ENCODE data around the gene JAK2. TPM values are rescaled to one million over a fixed set of nuclear protein-coding genes. Genes with fewer than 3 reads are reported as not detected.

JAK2 gene
- total RNA-seq, 2 donors from 2014 or later, result 8.6 to 13.9 TPM

DNA sequence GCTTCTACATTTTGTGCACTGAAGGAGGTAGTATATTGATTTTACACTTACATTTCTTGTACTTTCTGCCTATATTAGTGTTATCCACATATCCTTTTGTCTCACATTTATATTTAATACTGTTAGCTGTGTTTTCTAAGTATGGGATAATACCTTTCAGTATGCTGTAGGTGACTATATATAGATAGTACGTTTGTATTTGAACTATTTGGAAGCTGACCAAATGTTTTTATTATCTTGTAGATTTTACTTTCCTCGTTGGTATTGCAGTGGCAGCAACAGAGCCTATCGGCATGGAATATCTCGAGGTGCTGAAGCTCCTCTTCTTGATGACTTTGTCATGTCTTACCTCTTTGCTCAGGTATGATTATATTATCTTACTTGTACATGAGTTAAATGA is 59.1 kb downstream of the JAK2 start:
- Histone ChIP-seq H3K4me1 (replicated peaks) (no peaks in the 10 kb centered on the region), H3K9me3 (no peaks in the 10 kb centered on the region), H3K27me3 (replicated peaks; ENCODE audit: insufficient read depth) (no peaks in the 10 kb centered on the region), H3K27ac (no peak overlapping the region), H3K36me3 (no peaks in the 10 kb centered on the region), H3K4me3 (no peak overlapping the region)
- TF ChIP-seq, protein P1, sequence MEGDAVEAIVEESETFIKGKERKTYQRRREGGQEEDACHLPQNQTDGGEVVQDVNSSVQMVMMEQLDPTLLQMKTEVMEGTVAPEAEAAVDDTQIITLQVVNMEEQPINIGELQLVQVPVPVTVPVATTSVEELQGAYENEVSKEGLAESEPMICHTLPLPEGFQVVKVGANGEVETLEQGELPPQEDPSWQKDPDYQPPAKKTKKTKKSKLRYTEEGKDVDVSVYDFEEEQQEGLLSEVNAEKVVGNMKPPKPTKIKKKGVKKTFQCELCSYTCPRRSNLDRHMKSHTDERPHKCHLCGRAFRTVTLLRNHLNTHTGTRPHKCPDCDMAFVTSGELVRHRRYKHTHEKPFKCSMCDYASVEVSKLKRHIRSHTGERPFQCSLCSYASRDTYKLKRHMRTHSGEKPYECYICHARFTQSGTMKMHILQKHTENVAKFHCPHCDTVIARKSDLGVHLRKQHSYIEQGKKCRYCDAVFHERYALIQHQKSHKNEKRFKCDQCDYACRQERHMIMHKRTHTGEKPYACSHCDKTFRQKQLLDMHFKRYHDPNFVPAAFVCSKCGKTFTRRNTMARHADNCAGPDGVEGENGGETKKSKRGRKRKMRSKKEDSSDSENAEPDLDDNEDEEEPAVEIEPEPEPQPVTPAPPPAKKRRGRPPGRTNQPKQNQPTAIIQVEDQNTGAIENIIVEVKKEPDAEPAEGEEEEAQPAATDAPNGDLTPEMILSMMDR (IDR thresholded peaks at IDR 0.05), result no peak
- no peak for TF ChIP-seq POLR2A (IDR thresholded peaks at IDR 0.05)
- TF ChIP-seq POLR2AphosphoS5 (IDR thresholded peaks at IDR 0.05), result no peak
- no peak for DNase-seq (ENCODE audit: low spot score)
- 72% methylated on average over 4 of the region's 4 CpGs for WGBS
- intact Hi-C loops (cut with DNase I), result no loop called here

DNA sequence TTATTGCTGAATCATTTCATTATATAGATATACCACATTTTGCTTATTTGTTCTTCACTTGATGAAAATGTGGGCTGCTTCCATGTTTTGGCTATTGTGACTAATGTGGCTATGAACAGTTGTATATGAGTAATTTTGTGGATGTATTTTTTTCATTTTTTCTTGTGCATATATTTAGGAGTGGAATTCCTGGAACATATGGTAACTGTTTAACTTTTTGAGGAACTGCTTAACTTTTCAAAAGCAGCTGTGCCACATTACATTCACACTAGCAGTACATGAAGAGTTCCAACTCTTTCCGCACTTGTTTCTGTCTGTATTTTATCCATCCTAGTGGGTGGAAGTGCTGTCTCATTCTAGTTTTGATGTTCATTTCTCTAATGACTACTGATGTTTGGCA is 67.8 kb downstream of the JAK2 start:
- Histone ChIP-seq H3K4me1 (replicated peaks) (no peaks in the 10 kb centered on the region), H3K9me3 (no peaks in the 10 kb centered on the region), H3K27ac (no peak overlapping the region), H3K27me3 (replicated peaks; ENCODE audit: insufficient read depth) (no peaks in the 10 kb centered on the region), H3K36me3 (no peaks in the 10 kb centered on the region), H3K4me3 (no peak overlapping the region)
- TF ChIP-seq, protein P1 (IDR thresholded peaks at IDR 0.05), result no peak
- TF ChIP-seq POLR2AphosphoS5 (IDR thresholded peaks at IDR 0.05) (no peak), POLR2A (IDR thresholded peaks at IDR 0.05) (no peak)
- WGBS, result 95% methylated on average over 1 of the region's 1 CpG
- DNase-seq (ENCODE audit: low spot score), result no peak
- intact Hi-C loops (cut with DNase I), result no loop called here

DNA sequence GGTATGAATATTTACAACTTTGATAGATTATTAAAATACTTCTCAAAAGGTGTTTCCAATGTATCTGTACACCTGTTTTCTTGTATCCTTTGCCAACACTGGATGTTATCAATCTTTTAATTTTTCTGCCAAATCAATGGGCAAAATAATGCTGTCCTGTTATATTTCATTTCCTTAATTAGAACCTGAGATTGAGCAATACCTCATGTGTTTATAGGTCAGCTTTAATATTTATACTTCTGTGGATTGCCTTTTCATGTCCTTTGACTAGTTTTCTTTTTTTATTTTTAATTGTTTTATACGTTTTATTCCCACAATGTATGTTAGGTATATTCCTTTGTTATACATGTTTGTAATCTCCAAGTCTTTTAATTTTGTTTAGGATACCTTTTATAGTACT is 77.6 kb downstream of the JAK2 start:
- H3K27ac ChIP-seq, result no peak overlapping the region
- TF ChIP-seq, protein P1 (IDR thresholded peaks at IDR 0.05), result no peak
- TF ChIP-seq POLR2A (IDR thresholded peaks at IDR 0.05) (no peak), POLR2AphosphoS5 (IDR thresholded peaks at IDR 0.05) (no peak)
- no peak for DNase-seq (ENCODE audit: low spot score)
- H3K4me3 ChIP-seq, result no peak overlapping the region
- 18% methylated on average over 1 of the region's 1 CpG for WGBS
- no peaks in the 10 kb centered on the region for H3K27me3 ChIP-seq (replicated peaks; ENCODE audit: insufficient read depth)
- intact Hi-C loops (cut with DNase I), result no loop called here
- no peaks in the 10 kb centered on the region for H3K4me1 ChIP-seq (replicated peaks)
- no peaks in the 10 kb centered on the region for H3K9me3 ChIP-seq
- H3K36me3 ChIP-seq, result no peaks in the 10 kb centered on the region

DNA sequence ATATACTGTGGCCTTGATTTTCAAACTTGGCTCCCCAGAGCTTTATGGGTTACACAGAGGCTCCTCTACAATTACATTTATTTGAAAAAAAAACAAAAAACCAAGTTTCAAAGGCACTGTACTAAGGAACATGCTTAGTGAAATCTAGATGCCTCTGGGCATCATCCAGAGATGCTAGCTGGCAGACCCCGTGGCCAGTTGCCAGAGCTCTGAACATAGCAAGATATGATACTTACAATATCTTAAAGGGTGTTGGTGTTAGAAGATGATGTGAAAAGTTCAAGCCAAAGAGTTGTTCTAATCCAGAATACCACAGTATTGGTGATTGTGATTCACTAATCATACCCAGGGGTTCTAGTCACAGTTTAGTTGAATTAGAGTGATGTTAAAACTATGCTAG is 87.8 kb downstream of the JAK2 start:
- WGBS, result 79% methylated on average over 1 of the region's 1 CpG
- intact Hi-C loops (cut with DNase I), result no loop called here
- Histone ChIP-seq H3K27me3 (replicated peaks; ENCODE audit: insufficient read depth) (no peaks in the 10 kb centered on the region), H3K4me1 (replicated peaks) (no peaks in the 10 kb centered on the region), H3K4me3 (no peak overlapping the region), H3K36me3 (no peaks in the 10 kb centered on the region), H3K9me3 (no peaks in the 10 kb centered on the region), H3K27ac (no peak overlapping the region)
- TF ChIP-seq POLR2AphosphoS5 (IDR thresholded peaks at IDR 0.05) (no peak), POLR2A (IDR thresholded peaks at IDR 0.05) (no peak)
- TF ChIP-seq, protein P1 (IDR thresholded peaks at IDR 0.05), result no peak
- DNase-seq (ENCODE audit: low spot score), result no peak

DNA sequence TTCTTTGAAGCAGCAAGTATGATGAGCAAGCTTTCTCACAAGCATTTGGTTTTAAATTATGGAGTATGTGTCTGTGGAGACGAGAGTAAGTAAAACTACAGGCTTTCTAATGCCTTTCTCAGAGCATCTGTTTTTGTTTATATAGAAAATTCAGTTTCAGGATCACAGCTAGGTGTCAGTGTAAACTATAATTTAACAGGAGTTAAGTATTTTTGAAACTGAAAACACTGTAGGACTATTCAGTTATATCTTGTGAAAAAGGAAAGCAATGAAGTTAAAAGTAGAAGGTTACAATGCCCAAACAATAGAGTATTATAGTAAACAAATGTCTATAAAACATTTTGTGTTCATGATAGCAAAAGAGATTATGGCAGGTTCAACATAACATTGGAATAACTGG is 88.6 kb downstream of the JAK2 start:
- intact Hi-C loops (cut with DNase I), result no loop called here
- Histone ChIP-seq H3K36me3 (no peaks in the 10 kb centered on the region), H3K9me3 (no peaks in the 10 kb centered on the region), H3K4me3 (no peak overlapping the region), H3K27me3 (replicated peaks; ENCODE audit: insufficient read depth) (no peaks in the 10 kb centered on the region), H3K27ac (no peak overlapping the region), H3K4me1 (replicated peaks) (no peaks in the 10 kb centered on the region)
- no peak for TF ChIP-seq POLR2AphosphoS5 (IDR thresholded peaks at IDR 0.05)
- no peak for TF ChIP-seq POLR2A (IDR thresholded peaks at IDR 0.05)
- TF ChIP-seq, protein P1 (IDR thresholded peaks at IDR 0.05), result no peak
- WGBS, result 91% methylated on average over 1 of the region's 1 CpG
- no peak for DNase-seq (ENCODE audit: low spot score)
